Fibroblast of the aortic adventitia (primary cell): ENCODE data around the gene MACO1. TPM values are rescaled to one million over a fixed set of nuclear protein-coding genes. Genes with fewer than 3 reads are reported as not detected.
"Not testable (repeated sequence)": the region's sequence is repeated elsewhere in the genome, so short reads cannot be mapped to it uniquely, and the experiment has no call there.

Source experiments
- DNase-seq: peaks from one replicate; pipeline ENCODE4 v3.0.0-alpha.2; 2010; ENCODE audit warnings: low read depth
- H3K4me3 ChIP-seq: 2 replicates; pipeline ENCODE4 v1.5.1; 2011; ENCODE audit warnings: low read depth, mild to moderate bottlenecking, control low read depth, low read length, moderate library complexity
- total RNA-seq: library from RNA; depleted of rRNA; stranded (reverse); fragments of >200 nt; gene quantifications from 2 replicates; pipeline ENCODE4 v1.2.3, GENCODE V29; 2012; ENCODE audit warnings: low replicate concordance
- TF ChIP-seq, protein P1 (sequence below): IDR thresholded peaks from 2 replicates; pipeline ENCODE4 v1.5.1; 2011; ENCODE audit warnings: mild to moderate bottlenecking, low read length, control low read depth, inconsistent platforms; ENCODE audit not compliant: insufficient read depth

The MACO1 gene
- total RNA-seq, 1 donor: 17.3 TPM

DNA sequence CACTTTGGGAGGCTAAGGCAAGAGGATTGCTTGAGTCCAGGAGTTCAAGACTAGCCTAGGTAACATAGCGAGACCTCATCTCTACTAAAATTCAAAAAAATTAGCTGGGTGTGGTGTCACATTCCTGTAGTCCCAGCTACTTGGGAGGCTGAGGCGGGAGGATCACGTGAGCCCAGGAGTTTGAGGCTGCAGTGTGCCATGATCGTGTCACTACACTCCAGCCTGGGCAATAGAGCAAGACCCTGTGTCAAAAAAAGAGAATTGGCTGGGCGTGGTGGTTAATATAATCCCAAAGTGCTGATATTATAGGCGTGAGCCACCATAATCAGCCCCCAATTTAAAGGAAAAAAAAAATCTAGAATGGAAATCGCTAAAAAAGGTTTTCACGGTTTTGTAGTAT is 7.0 kb downstream of the MACO1 start:
- no peak for DNase-seq
- TF ChIP-seq, protein P1, sequence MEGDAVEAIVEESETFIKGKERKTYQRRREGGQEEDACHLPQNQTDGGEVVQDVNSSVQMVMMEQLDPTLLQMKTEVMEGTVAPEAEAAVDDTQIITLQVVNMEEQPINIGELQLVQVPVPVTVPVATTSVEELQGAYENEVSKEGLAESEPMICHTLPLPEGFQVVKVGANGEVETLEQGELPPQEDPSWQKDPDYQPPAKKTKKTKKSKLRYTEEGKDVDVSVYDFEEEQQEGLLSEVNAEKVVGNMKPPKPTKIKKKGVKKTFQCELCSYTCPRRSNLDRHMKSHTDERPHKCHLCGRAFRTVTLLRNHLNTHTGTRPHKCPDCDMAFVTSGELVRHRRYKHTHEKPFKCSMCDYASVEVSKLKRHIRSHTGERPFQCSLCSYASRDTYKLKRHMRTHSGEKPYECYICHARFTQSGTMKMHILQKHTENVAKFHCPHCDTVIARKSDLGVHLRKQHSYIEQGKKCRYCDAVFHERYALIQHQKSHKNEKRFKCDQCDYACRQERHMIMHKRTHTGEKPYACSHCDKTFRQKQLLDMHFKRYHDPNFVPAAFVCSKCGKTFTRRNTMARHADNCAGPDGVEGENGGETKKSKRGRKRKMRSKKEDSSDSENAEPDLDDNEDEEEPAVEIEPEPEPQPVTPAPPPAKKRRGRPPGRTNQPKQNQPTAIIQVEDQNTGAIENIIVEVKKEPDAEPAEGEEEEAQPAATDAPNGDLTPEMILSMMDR: no peak

DNA sequence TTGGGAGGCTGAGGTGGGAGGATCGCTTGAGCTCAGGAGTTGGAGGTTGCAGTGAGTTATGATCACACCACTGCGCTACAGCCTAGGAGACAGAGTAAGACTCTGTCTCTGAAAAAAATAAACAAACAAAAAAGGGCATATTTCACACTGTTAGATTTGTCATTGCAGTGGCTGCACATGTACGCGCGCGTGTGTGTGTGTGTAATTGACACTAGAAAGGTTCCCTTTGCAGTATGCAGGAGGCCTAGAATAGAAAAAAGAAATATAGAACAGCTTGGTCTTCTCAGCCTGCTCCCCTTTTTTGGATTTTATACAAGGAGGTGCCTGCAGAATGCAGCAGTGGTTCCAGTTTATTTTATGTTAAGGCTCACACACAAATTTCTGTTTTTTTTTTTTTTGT is 8.6 kb downstream of the MACO1 start:
- no peak for DNase-seq
- TF ChIP-seq, protein P1: no peak
- H3K4me3 ChIP-seq: no peak overlapping the region

More for the DNA sequence above, 7.0 kb downstream of the MACO1 start:
- H3K4me3 ChIP-seq: no peak overlapping the region

DNA sequence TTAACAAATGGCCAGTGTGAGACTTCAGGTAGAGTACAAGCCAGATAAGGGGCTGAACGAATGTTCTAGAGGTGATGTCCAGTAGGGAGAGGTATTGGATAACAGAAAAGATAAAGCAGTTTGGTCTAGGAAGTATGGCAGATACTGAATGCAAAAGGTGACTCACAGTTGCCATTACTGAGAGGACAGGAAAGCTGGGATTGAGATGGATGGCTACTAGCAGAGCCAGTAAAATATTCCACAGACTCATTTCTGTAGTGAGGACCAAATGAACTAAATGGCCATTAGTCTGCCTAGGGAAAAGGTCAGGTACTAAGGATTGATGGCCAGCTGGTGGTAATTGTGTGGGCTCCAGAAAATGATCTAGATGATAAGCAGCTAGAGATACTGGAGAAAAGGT is 11.5 kb downstream of the MACO1 start:
- peak; percentile 56 for DNase-seq
- TF ChIP-seq, protein P1: peak; percentile 1
- no peak overlapping the region for H3K4me3 ChIP-seq

DNA sequence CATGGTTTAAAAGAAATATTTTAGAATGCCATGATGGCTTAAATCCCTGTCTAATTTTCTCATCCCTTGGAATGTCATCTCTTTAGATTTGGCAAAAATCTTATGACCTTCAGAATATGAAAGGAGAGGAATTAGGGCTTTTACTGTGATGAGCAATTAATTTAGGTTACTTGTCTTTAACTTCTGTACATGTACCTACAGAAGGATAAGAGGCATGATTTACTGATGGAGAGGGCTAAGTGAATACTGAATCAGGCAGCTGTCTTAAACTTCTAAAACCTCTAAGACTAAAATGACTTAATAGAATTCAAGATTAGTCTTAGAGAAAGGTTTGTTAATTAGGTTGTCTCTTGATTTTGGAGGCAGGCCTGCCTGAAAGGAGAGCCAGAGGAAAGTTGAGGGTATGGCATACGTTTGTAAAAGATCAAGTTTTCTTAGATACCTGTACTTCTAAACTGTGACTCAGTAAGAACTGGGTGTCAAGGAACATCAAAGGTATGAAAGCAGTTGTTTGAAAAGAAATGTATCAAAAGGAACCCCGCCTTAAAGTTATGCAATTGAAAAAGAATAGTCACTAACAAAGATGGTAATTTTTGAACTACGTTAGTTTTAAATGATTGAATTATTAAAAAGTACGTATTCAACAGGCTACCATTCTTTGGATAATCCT is 12.5 kb downstream of the MACO1 start:
- TF ChIP-seq, protein P1: no peak
- no peak for DNase-seq
- no peak overlapping the region for H3K4me3 ChIP-seq

DNA sequence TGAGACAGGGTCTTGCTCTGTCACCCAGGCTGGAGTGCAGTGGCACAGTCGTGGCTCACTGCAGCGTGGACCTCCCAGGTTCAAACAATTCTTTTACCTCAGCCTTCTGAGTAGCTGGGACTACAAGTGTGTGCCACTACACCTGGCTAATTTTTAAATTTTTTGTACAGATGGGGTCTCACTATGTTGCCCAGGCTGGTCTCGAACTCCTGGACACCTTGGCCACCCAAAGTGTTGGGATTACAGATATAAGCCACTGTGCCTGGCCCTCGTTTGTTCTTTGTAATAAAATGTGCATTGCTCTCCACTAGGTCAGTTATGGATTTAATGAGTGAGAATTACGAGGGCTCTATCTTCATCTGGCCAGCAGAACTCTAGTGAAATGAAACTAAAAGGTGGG is 13.9 kb downstream of the MACO1 start:
- H3K4me3 ChIP-seq, DNase-seq: not testable (repeated sequence)

DNA sequence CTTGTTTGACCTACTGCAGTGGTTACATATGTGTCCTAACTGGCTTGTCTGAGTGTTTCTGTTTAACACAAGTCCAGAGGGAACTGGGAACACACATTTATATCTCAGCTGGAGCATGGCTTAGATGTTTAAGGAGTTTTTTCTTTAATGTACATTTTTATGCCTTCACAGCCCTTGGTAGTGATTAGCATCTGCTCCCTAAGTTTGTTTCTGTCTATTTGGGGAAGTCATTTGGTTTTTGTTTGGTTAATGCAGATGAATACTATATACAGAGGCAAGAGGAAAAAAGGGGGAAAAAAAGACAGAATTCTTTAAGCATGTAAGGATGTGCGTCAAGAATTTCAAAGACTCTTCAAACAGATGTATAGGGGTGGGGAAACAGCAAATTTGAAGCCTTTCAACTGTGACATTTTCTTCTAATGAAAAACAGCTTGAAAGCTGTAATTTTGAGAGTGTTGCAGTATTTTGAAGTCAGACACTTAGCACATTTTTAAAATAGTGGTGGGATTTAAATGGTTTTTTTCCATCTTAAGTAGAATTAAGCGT is 15.4 kb downstream of the MACO1 start:
- TF ChIP-seq, protein P1: no peak
- H3K4me3 ChIP-seq: no peak overlapping the region
- no peak for DNase-seq

DNA sequence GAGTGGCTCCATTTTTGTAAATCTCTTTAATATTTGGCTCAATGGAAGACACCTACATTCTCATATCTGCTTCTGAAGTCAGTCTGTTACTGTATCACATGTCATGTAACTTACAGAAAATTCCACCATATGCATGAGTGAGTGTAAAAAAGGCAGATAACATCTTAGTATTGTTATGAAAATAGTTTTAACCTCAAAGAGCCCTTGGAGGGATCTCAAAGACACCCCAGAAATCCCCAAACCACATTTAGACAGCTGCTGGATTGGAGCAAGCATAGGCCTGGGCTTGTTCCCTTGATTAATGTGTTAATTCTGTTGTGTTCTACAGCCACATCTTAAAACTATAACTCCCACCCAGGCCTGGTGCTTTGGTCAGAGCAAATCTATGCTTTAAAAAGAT is 16.9 kb downstream of the MACO1 start:
- TF ChIP-seq, protein P1: no peak
- H3K4me3 ChIP-seq: no peak overlapping the region
- DNase-seq: no peak
